MM.1S (cell line): ENCODE data around the gene C17orf75.

Experiments used
- DNase-seq: peaks from one replicate; pipeline ENCODE4 v3.0.0-alpha.2; 2015
- H2AFZ ChIP-seq: fragments of 300-600 bp; sonication (generic); 2 replicates; pipeline ENCODE4 v1.6.0; 2016; ENCODE audit warnings: antibody characterized with exemption, low read length
- H3F3A ChIP-seq: fragments of 300-600 bp; sonication (generic); 2 replicates; pipeline ENCODE4 v1.6.1; 2016; ENCODE audit warnings: mild to moderate bottlenecking, antibody characterized with exemption, low read length, moderate library complexity, mixed read lengths; ENCODE audit not compliant: insufficient read depth
- H3K27ac ChIP-seq: fragments of 300-600 bp; sonication (generic); 2 replicates; pipeline ENCODE4 v1.5.1; 2016; ENCODE audit warnings: mild to moderate bottlenecking, low read length
- H3K27me3 ChIP-seq: fragments of 300-600 bp; sonication (generic); replicated peaks from 2 replicates; pipeline ENCODE4 v1.6.0; 2016; ENCODE audit warnings: low read length; ENCODE audit not compliant: insufficient read depth
- H3K36me3 ChIP-seq: fragments of 300-600 bp; sonication (generic); replicated peaks from 2 replicates; pipeline ENCODE4 v1.6.1; 2016; ENCODE audit warnings: mild to moderate bottlenecking, low read length, mixed read lengths; ENCODE audit not compliant: insufficient read depth
- H3K4me1 ChIP-seq: fragments of 300-600 bp; sonication (generic); 2 replicates; pipeline ENCODE4 v1.6.1; 2016; ENCODE audit warnings: low read length, mixed read lengths
- H3K4me2 ChIP-seq: fragments of 300-600 bp; sonication (generic); 2 replicates; pipeline ENCODE4 v1.6.0; 2016; ENCODE audit warnings: low read depth, low read length
- H3K4me3 ChIP-seq: fragments of 300-600 bp; sonication (generic); 2 replicates; pipeline ENCODE4 v1.5.1; 2016; ENCODE audit warnings: low read length, mixed read lengths
- H3K79me2 ChIP-seq: fragments of 300-600 bp; sonication (generic); 2 replicates; pipeline ENCODE4 v1.6.1; 2016; ENCODE audit warnings: mixed run types, low read length, mixed read lengths
- H3K9ac ChIP-seq: fragments of 300-600 bp; sonication (generic); 2 replicates; pipeline ENCODE4 v1.6.1; 2016; ENCODE audit warnings: low read length, mixed read lengths
- H3K9me2 ChIP-seq: fragments of 300-600 bp; sonication (generic); replicated peaks from 2 replicates; pipeline ENCODE4 v1.6.1; 2016; ENCODE audit warnings: mild to moderate bottlenecking, low read length, mixed read lengths; ENCODE audit not compliant: insufficient read depth
- H3K9me3 ChIP-seq: fragments of 300-600 bp; sonication (generic); replicated peaks from 2 replicates; pipeline ENCODE4 v1.6.1; 2016; ENCODE audit warnings: mild to moderate bottlenecking, low read length, mixed read lengths; ENCODE audit not compliant: insufficient read depth
- H4K20me1 ChIP-seq: fragments of 300-600 bp; sonication (generic); 2 replicates; pipeline ENCODE4 v1.6.1; 2016; ENCODE audit warnings: mild to moderate bottlenecking, low read length, moderate library complexity, mixed read lengths; ENCODE audit not compliant: insufficient read depth
- EZH2 ChIP-seq: fragments of 300-600 bp; sonication (generic); optimal IDR thresholded peaks from 2 replicates; pipeline ENCODE3; 2017; ENCODE audit warnings: low read depth, mild to moderate bottlenecking, antibody characterized with exemption, low read length, mixed read lengths
- EZH2phosphoT487 ChIP-seq: fragments of 300-600 bp; sonication (generic); IDR thresholded peaks from 2 replicates; pipeline ENCODE4 v1.6.1; 2018; ENCODE audit warnings: antibody characterized with exemption, low read length
- TF ChIP-seq, protein P1 (sequence below): fragments of 300-600 bp; sonication (generic); IDR thresholded peaks from 2 replicates; pipeline ENCODE4 v1.5.1; 2016; ENCODE audit warnings: antibody characterized with exemption, low read length, mixed read lengths

C17orf75 gene

GRCh38 chr17:32278815-32279214, 63.2 kb downstream of the C17orf75 start:
- no peak for TF ChIP-seq EZH2phosphoT487
- TF ChIP-seq, protein P1, sequence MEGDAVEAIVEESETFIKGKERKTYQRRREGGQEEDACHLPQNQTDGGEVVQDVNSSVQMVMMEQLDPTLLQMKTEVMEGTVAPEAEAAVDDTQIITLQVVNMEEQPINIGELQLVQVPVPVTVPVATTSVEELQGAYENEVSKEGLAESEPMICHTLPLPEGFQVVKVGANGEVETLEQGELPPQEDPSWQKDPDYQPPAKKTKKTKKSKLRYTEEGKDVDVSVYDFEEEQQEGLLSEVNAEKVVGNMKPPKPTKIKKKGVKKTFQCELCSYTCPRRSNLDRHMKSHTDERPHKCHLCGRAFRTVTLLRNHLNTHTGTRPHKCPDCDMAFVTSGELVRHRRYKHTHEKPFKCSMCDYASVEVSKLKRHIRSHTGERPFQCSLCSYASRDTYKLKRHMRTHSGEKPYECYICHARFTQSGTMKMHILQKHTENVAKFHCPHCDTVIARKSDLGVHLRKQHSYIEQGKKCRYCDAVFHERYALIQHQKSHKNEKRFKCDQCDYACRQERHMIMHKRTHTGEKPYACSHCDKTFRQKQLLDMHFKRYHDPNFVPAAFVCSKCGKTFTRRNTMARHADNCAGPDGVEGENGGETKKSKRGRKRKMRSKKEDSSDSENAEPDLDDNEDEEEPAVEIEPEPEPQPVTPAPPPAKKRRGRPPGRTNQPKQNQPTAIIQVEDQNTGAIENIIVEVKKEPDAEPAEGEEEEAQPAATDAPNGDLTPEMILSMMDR, result no peak
- no peak for TF ChIP-seq EZH2
- H4K20me1 ChIP-seq, result no peaks in the 10 kb centered on the region
- no peaks in the 10 kb centered on the region for H3K79me2 ChIP-seq
- H3K4me2 ChIP-seq, result no peak overlapping the region
- no peak overlapping the region for H3K9ac ChIP-seq
- H3K27ac ChIP-seq, result no peak overlapping the region
- DNase-seq, result no peak
- H3K36me3 ChIP-seq, result no peaks in the 10 kb centered on the region
- no peaks in the 10 kb centered on the region for H3K9me3 ChIP-seq
- H2AFZ ChIP-seq, result no peak overlapping the region
- H3K4me1 ChIP-seq, result no peaks in the 10 kb centered on the region
- no peaks in the 10 kb centered on the region for H3K27me3 ChIP-seq
- no peak overlapping the region for H3K4me3 ChIP-seq
- H3K9me2 ChIP-seq, result no peaks in the 10 kb centered on the region
- no peaks in the 10 kb centered on the region for H3F3A ChIP-seq
